Measurements from ENCODE around the gene LDLRAD3. TPM values are rescaled to one million over a fixed set of nuclear protein-coding genes. Genes with fewer than 3 reads are reported as not detected.

The LDLRAD3 gene
- total RNA-seq, 1 experiment from 2014 or later = 19.0 TPM

GRCh38 chr11:36122671-36123070 is 178.8 kb downstream of the LDLRAD3 start:
- Histone ChIP-seq H3K9ac (ENCODE audit: low read length) (no peak overlapping the region), H3K27me3 (ENCODE audit: insufficient read depth, low read length) (no peaks in the 10 kb centered on the region), H3K4me1 (ENCODE audit: control insufficient read depth in 1 of 2, insufficient read depth in 2 of 2, low read length in 2 of 2) (peaks cover 8 to 12% of the 10 kb centered on the region in 2 experiments; a peak in 2 of 4 replicates), H3K4me3 (replicated peaks in 1 of 2; ENCODE audit: low read depth in 1 of 2, low read length in 2 of 2) (no peak overlapping the region), H3K36me3 (ENCODE audit: control insufficient read depth in 1 of 2, insufficient read depth in 2 of 2, low read length in 2 of 2) (no peaks in the 10 kb centered on the region), H3K27ac (ENCODE audit: low read depth, low read length) (no peak overlapping the region), H4K20me1 (ENCODE audit: insufficient read depth) (no peaks in the 10 kb centered on the region), H3K4me2 (ENCODE audit: low read length) (no peak overlapping the region), H2AFZ (ENCODE audit: low read depth, low read length, poor library complexity, severe bottlenecking) (no peak overlapping the region), H3K79me2 (ENCODE audit: insufficient read depth, low read length) (no peaks in the 10 kb centered on the region), H3K9me2 (ENCODE audit: insufficient read depth) (no peaks in the 10 kb centered on the region), H3K9me3 (ENCODE audit: control insufficient read depth in 1 of 2, insufficient read depth in 1 of 2, low read depth in 1 of 2, low read length in 2 of 2) (no peaks in the 10 kb centered on the region)
- POLR2A ChIA-PET = no interaction called here
- CTCF ChIA-PET = interaction anchor here (1.1 kb wide), 1 partner anchor 300 kb away, joined by 3 read pairs; no protein-coding TSS in a partner anchor
- ATAC-seq (no peak), DNase-seq (ENCODE audit: low read depth, low spot score) (no peak)
- intact Hi-C loops (cut with micrococcal nuclease) = no loop called here
- TF ChIP-seq RAD21 (IDR thresholded peaks at IDR 0.05; ENCODE audit: low read depth) (no peak), EZH2phosphoT487 (IDR thresholded peaks at IDR 0.05; ENCODE audit: borderline replicate concordance) (no peak), EGR1 (IDR thresholded peaks at IDR 0.05; ENCODE audit: low read depth) (no peak), ATF3 (IDR thresholded peaks at IDR 0.05) (no peak), YY1 (IDR thresholded peaks at IDR 0.05; ENCODE audit: extremely low read depth, insufficient replicate concordance, low read depth, low read length) (no peak), MAX (IDR thresholded peaks at IDR 0.05) (no peak), POLR2AphosphoS5 (IDR thresholded peaks at IDR 0.05; ENCODE audit: low read depth, low read length) (no peak), TCF7L2 (IDR thresholded peaks at IDR 0.05; ENCODE audit: borderline replicate concordance, extremely low read depth, insufficient read depth, insufficient read length) (no peak), ZNF274 (IDR thresholded peaks at IDR 0.05; ENCODE audit: low read depth, low read length) (no peak), CEBPB (IDR thresholded peaks at IDR 0.05; ENCODE audit: low read depth) (no peak), ZFX (IDR thresholded peaks at IDR 0.05) (no peak)
- TF ChIP-seq, protein P1, sequence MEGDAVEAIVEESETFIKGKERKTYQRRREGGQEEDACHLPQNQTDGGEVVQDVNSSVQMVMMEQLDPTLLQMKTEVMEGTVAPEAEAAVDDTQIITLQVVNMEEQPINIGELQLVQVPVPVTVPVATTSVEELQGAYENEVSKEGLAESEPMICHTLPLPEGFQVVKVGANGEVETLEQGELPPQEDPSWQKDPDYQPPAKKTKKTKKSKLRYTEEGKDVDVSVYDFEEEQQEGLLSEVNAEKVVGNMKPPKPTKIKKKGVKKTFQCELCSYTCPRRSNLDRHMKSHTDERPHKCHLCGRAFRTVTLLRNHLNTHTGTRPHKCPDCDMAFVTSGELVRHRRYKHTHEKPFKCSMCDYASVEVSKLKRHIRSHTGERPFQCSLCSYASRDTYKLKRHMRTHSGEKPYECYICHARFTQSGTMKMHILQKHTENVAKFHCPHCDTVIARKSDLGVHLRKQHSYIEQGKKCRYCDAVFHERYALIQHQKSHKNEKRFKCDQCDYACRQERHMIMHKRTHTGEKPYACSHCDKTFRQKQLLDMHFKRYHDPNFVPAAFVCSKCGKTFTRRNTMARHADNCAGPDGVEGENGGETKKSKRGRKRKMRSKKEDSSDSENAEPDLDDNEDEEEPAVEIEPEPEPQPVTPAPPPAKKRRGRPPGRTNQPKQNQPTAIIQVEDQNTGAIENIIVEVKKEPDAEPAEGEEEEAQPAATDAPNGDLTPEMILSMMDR (IDR thresholded peaks at IDR 0.05 in 2 of 3, conservative IDR thresholded peaks at IDR 0.05 in 1 of 3; ENCODE audit: borderline replicate concordance in 1 of 3, insufficient read depth in 1 of 3, low read depth in 2 of 3, low read length in 2 of 3) = no peak
- no TSS peak for BruUV-seq (replicated peaks)
- RAD21 ChIA-PET (ENCODE audit: low non-redundant PET in 1 of 2, low total read pairs in 2 of 2, uncharacterized antibody in 2 of 2, unreplicated experiment in 2 of 2) = no interaction called here
